SU-DHL-6 (cell line): ENCODE measurements around the gene UBA6.

Experiments used
- EZH2phosphoT487 ChIP-seq: fragments of 200-600 bp; sonication (generic), shearing (Covaris generic); conservative IDR thresholded peaks from 2 replicates; pipeline ENCODE4 v1.6.1; 2018; ENCODE audit warnings: mild to moderate bottlenecking, antibody characterized with exemption, low read length, moderate library complexity, mixed read lengths
- TF ChIP-seq, protein P1 (sequence below): fragments of 200-600 bp; sonication (generic); IDR thresholded peaks from one replicate; pipeline ENCODE4 v1.5.1; 2017; ENCODE audit warnings: antibody characterized with exemption, mild to moderate bottlenecking, low read length, moderate library complexity; ENCODE audit not compliant: insufficient read depth, poor library complexity, severe bottlenecking

GRCh38 chr4:67587156-67587555, 113.8 kb downstream of the UBA6 start:
- TF ChIP-seq, protein P1, sequence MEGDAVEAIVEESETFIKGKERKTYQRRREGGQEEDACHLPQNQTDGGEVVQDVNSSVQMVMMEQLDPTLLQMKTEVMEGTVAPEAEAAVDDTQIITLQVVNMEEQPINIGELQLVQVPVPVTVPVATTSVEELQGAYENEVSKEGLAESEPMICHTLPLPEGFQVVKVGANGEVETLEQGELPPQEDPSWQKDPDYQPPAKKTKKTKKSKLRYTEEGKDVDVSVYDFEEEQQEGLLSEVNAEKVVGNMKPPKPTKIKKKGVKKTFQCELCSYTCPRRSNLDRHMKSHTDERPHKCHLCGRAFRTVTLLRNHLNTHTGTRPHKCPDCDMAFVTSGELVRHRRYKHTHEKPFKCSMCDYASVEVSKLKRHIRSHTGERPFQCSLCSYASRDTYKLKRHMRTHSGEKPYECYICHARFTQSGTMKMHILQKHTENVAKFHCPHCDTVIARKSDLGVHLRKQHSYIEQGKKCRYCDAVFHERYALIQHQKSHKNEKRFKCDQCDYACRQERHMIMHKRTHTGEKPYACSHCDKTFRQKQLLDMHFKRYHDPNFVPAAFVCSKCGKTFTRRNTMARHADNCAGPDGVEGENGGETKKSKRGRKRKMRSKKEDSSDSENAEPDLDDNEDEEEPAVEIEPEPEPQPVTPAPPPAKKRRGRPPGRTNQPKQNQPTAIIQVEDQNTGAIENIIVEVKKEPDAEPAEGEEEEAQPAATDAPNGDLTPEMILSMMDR: no peak
- TF ChIP-seq EZH2phosphoT487: no peak
